22Rv1 (cell line): ENCODE data around the gene FAT2.

Experiments used
- CTCF ChIP-seq: fragments of 450-650 bp; IDR thresholded peaks from 2 replicates; pipeline ENCODE4 v1.5.1; 2017; ENCODE audit warnings: mild to moderate bottlenecking
- ZFX ChIP-seq: fragments of 450-650 bp; IDR thresholded peaks from 2 replicates; pipeline ENCODE4 v1.6.1; 2017; ENCODE audit warnings: antibody characterized with exemption, borderline replicate concordance

- TF ChIP-seq CTCF (no peak), ZFX (no peak)
Measured at GRCh38 chr5:151630088-151630487, 39.0 kb upstream of the FAT2 start.
